Measurements from ENCODE around the gene TANC2.

TANC2 gene

DNA sequence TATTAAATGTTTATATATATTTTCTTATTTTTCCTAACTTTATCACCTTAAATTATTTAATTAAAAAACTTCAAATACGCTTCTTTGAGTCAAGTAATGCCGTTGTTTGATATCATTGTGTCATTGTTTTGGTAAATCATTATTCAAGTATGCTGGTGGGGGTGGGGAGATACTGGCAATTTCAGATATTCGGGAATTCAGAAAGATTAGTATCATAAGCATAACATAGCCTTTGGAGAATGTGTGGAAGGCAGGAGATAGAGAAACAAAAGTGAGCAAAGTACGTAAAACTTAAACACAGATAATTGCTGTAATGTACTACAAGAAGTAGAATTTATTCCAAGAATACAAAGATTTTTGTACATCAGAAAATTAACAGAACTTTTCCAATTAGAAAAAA, 49.8 kb downstream of the TANC2 start:
- DNase-seq, result no peak
